Measurements from ENCODE around the gene CRYL1.

- TF ChIP-seq, protein P1, sequence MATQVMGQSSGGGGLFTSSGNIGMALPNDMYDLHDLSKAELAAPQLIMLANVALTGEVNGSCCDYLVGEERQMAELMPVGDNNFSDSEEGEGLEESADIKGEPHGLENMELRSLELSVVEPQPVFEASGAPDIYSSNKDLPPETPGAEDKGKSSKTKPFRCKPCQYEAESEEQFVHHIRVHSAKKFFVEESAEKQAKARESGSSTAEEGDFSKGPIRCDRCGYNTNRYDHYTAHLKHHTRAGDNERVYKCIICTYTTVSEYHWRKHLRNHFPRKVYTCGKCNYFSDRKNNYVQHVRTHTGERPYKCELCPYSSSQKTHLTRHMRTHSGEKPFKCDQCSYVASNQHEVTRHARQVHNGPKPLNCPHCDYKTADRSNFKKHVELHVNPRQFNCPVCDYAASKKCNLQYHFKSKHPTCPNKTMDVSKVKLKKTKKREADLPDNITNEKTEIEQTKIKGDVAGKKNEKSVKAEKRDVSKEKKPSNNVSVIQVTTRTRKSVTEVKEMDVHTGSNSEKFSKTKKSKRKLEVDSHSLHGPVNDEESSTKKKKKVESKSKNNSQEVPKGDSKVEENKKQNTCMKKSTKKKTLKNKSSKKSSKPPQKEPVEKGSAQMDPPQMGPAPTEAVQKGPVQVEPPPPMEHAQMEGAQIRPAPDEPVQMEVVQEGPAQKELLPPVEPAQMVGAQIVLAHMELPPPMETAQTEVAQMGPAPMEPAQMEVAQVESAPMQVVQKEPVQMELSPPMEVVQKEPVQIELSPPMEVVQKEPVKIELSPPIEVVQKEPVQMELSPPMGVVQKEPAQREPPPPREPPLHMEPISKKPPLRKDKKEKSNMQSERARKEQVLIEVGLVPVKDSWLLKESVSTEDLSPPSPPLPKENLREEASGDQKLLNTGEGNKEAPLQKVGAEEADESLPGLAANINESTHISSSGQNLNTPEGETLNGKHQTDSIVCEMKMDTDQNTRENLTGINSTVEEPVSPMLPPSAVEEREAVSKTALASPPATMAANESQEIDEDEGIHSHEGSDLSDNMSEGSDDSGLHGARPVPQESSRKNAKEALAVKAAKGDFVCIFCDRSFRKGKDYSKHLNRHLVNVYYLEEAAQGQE (IDR thresholded peaks at IDR 0.05; ENCODE audit: insufficient read depth in 1 of 2, low read depth in 2 of 2, low read length in 1 of 2): no peak
- no peak for TF ChIP-seq TCF7L2 (IDR thresholded peaks at IDR 0.05; ENCODE audit: low read depth, low read length)
- no peak for TF ChIP-seq POLR2AphosphoS5 (IDR thresholded peaks at IDR 0.05; ENCODE audit: low read depth, low read length)
Measured at GRCh38 chr13:20387441-20387971, 138.2 kb downstream of the CRYL1 start.

Data from Panc1 (cell line).